SK-N-MC (cell line): ENCODE measurements around the gene POLR3A.

Source experiments
- EZH2 ChIP-seq: fragments of 200-600 bp; sonication (generic); IDR thresholded peaks from one replicate; pipeline ENCODE4 v1.6.1; 2017; ENCODE audit warnings: antibody characterized with exemption
- FOXP2 ChIP-seq: optimal IDR thresholded peaks from 2 replicates; pipeline ENCODE3; 2011; ENCODE audit warnings: mild to moderate bottlenecking, moderate library complexity; ENCODE audit not compliant: insufficient read depth; ENCODE audit errors: extremely low read length, control extremely low read depth
- POLR2AphosphoS5 ChIP-seq: IDR thresholded peaks from 2 replicates; pipeline ENCODE4 v1.6.1; 2012; ENCODE audit warnings: mild to moderate bottlenecking, low read depth, low read length, borderline replicate concordance

GRCh38 chr10:78000956-78001472, 28.3 kb downstream of the POLR3A start:
- no peak for TF ChIP-seq EZH2
- TF ChIP-seq POLR2AphosphoS5, result no peak
- no peak for TF ChIP-seq FOXP2
